WI38 (cell line): Measurements from ENCODE around the gene UMAD1.
"Not testable (repeated sequence)": the region's sequence is repeated elsewhere in the genome, so short reads cannot be mapped to it uniquely, and the experiment has no call there.

Source experiments
- H3K4me3 ChIP-seq: 2 replicates; pipeline ENCODE4 v1.5.1; 2011; ENCODE audit warnings: low read depth, mild to moderate bottlenecking, control low read depth, low read length
- CTCF ChIP-seq: IDR thresholded peaks from 2 replicates; pipeline ENCODE4 v1.5.1; 2012; ENCODE audit warnings: low read depth, mild to moderate bottlenecking, control low read depth, low read length

Gene UMAD1

GRCh38 chr7:7810380-7810779, 169.8 kb downstream of the UMAD1 start:
- no peak overlapping the region for H3K4me3 ChIP-seq
- TF ChIP-seq CTCF: no peak

GRCh38 chr7:7810826-7811225, 170.3 kb downstream of the UMAD1 start:
- H3K4me3 ChIP-seq: no peak overlapping the region
- no peak for TF ChIP-seq CTCF

- no peak for TF ChIP-seq CTCF
- no peak overlapping the region for H3K4me3 ChIP-seq
Observed at GRCh38 chr7:7812112-7812511, 171.6 kb downstream of the UMAD1 start.

DNA sequence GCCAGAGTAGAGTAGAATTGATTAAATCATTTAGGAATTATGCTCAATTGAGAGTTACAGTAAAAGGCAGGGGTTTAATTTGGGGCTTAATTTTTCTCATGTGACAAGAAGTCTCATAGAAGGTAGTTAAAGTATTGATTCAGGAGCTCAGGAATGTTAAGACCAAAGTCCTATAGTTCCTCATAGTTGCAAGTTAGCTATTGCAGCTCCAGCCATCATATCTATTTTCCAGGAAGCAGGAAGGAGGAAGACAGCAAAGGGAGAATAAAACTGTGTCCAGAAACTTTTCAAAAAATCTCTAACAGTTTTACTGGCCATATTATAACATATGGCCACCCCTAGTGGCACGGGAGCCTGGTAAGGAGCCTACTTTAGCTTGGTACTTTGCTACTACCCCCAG, 174.8 kb downstream of the UMAD1 start:
- no peak overlapping the region for H3K4me3 ChIP-seq
- TF ChIP-seq CTCF: no peak

GRCh38 chr7:7816084-7816483, 175.5 kb downstream of the UMAD1 start:
- no peak for TF ChIP-seq CTCF
- H3K4me3 ChIP-seq: no peak overlapping the region

DNA sequence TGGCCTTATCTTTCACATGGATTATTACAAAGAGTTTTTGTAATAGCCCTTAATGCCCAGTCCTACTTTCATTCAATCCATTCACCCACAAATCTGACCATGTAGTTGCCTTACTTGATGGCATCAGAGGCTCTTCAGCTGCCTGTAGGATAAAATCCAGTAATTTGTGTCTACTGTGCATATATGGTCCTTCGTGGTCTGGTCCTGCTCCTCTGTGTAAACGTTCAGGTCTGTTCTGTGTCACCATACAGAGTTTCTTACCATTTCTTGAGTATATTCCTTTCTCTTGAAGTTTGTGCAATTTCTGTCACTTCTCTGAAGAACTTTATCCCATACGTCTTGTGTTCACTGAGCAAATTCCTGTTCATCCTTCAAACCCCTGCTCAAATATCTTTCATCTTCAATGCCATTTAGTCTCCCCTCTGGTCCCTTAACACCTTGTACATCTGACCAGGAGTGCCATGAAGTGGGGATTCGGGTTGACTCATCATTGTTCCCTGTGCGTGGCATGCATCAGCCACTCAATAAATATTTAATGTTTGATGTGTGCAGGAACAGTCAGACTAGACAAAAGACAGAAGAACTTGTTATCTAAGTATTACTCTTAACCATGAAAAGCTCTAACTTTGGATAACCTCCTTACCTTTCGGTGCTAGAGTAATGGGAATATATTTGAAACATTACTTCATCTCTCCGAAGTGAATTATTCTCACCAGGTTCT, 176.4 kb downstream of the UMAD1 start:
- TF ChIP-seq CTCF: no peak
- no peak overlapping the region for H3K4me3 ChIP-seq

GRCh38 chr7:7817748-7818147, 177.2 kb downstream of the UMAD1 start:
- TF ChIP-seq CTCF: no peak
- H3K4me3 ChIP-seq: no peak overlapping the region

DNA sequence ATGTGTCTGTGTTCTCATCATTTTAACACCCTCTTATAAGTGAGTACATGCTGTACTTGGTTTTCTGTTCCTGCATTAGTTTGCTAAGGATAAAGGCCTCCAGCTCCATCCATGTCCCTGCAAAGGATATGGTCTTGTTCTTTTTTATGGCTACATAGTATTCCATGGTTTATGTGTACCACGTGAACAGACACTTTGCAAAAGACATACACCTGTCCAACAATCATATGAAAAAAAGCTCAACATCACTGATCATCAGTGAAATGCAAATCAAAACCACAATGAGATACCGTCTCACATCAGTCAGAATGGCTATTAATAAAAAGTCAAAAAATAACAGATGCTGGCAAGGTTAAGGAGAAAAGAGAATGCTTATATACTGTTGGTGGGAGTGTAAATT, 177.6 kb downstream of the UMAD1 start:
- not testable (repeated sequence) for H3K4me3 ChIP-seq
